ENCODE results near the gene CATSPER1. TPM values are rescaled to one million over a fixed set of nuclear protein-coding genes. Genes with fewer than 3 reads are reported as not detected.

CATSPER1 gene
- total RNA-seq, 1 experiment from 2014 or later, result 0.15 TPM

DNA sequence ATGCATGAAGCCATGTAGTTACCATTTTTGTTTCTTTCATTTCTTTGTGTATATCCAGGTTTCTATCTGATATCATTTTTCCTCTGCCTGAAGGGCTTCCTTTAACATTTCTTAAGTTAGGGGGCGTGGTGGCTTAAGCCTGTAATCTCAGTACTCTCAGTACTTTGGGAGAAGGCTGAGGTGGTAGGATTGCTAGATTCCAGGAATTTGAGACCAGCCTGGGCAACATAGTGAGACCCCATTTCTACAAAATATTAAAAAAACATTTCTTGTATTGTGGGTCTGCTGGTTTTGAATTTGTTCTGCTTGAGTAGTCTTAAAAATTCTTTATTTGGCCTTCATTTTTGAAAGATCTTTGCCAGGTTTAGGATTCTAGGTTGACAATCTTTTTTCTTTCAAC is 38.3 kb upstream of the CATSPER1 start:
- H3K9me3 ChIP-seq (ENCODE audit: control insufficient read depth, insufficient read depth, low read depth, low read length), result no peaks in the 10 kb centered on the region
- CTCF ChIA-PET, result no interaction called here
- intact Hi-C loops (cut with micrococcal nuclease; ENCODE audit: unreplicated experiment), result no loop called here
- H3K27me3 ChIP-seq (ENCODE audit: control insufficient read depth, insufficient read depth, low read length), result no peaks in the 10 kb centered on the region
- ATAC-seq, result no peak
- no peak overlapping the region for H3K27ac ChIP-seq (ENCODE audit: low read length)
- BruUV-seq (replicated peaks), result no TSS peak
- DNase-seq (ENCODE audit: low read depth, low spot score), result no peak
- peaks cover 14% of the 10 kb centered on the region for H3K4me1 ChIP-seq (ENCODE audit: control insufficient read depth, insufficient read depth, low read length)
- TF ChIP-seq, protein P1, sequence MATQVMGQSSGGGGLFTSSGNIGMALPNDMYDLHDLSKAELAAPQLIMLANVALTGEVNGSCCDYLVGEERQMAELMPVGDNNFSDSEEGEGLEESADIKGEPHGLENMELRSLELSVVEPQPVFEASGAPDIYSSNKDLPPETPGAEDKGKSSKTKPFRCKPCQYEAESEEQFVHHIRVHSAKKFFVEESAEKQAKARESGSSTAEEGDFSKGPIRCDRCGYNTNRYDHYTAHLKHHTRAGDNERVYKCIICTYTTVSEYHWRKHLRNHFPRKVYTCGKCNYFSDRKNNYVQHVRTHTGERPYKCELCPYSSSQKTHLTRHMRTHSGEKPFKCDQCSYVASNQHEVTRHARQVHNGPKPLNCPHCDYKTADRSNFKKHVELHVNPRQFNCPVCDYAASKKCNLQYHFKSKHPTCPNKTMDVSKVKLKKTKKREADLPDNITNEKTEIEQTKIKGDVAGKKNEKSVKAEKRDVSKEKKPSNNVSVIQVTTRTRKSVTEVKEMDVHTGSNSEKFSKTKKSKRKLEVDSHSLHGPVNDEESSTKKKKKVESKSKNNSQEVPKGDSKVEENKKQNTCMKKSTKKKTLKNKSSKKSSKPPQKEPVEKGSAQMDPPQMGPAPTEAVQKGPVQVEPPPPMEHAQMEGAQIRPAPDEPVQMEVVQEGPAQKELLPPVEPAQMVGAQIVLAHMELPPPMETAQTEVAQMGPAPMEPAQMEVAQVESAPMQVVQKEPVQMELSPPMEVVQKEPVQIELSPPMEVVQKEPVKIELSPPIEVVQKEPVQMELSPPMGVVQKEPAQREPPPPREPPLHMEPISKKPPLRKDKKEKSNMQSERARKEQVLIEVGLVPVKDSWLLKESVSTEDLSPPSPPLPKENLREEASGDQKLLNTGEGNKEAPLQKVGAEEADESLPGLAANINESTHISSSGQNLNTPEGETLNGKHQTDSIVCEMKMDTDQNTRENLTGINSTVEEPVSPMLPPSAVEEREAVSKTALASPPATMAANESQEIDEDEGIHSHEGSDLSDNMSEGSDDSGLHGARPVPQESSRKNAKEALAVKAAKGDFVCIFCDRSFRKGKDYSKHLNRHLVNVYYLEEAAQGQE (IDR thresholded peaks at IDR 0.05; ENCODE audit: insufficient read depth in 1 of 2, low read depth in 2 of 2, low read length in 1 of 2), result no peak
- TF ChIP-seq POLR2AphosphoS5 (IDR thresholded peaks at IDR 0.05; ENCODE audit: low read depth, low read length), result no peak
- no peak for TF ChIP-seq SIN3A (IDR thresholded peaks at IDR 0.05; ENCODE audit: borderline replicate concordance, insufficient read depth, low read depth, low read length)
- TF ChIP-seq, protein P2, sequence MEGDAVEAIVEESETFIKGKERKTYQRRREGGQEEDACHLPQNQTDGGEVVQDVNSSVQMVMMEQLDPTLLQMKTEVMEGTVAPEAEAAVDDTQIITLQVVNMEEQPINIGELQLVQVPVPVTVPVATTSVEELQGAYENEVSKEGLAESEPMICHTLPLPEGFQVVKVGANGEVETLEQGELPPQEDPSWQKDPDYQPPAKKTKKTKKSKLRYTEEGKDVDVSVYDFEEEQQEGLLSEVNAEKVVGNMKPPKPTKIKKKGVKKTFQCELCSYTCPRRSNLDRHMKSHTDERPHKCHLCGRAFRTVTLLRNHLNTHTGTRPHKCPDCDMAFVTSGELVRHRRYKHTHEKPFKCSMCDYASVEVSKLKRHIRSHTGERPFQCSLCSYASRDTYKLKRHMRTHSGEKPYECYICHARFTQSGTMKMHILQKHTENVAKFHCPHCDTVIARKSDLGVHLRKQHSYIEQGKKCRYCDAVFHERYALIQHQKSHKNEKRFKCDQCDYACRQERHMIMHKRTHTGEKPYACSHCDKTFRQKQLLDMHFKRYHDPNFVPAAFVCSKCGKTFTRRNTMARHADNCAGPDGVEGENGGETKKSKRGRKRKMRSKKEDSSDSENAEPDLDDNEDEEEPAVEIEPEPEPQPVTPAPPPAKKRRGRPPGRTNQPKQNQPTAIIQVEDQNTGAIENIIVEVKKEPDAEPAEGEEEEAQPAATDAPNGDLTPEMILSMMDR (IDR thresholded peaks at IDR 0.05), result no peak
- TF ChIP-seq TCF7L2 (IDR thresholded peaks at IDR 0.05; ENCODE audit: low read depth, low read length), result no peak
- POLR2A ChIA-PET, result no interaction called here
- H3K36me3 ChIP-seq (ENCODE audit: control insufficient read depth, insufficient read depth, low read length), result peaks cover 67% of the 10 kb centered on the region
- no peak overlapping the region for H3K4me3 ChIP-seq (ENCODE audit: low read depth in 2 of 2, low read length in 2 of 2)
- in situ Hi-C loops (cut with HindIII; ENCODE audit: low pct_unique_long_range_greater_than_20kb, low sequenced_read_pairs), result no loop called here

DNA sequence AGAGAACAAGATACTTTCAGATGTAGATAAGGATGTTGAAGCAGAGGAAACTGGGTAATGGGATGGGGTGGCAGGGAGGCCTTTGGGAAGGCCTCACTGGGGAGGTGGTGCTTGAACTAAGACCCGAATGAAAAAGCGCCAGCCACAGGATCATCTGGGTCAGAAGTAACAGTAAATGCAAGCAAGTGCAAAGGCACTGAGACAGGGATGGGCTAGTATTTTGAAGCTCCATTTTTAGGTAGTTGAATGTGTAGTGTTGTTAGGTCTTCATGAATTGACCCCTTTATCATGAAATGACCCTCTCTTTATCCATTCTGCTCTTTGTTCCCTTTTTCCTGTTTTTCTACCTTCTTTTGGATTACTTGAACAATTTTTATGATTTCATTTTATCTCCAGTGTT is 37.6 kb upstream of the CATSPER1 start:
- DNase-seq (ENCODE audit: low read depth, low spot score), result no peak

More for the DNA sequence above, 37.6 kb upstream of the CATSPER1 start:
- TF ChIP-seq POLR2AphosphoS5 (IDR thresholded peaks at IDR 0.05; ENCODE audit: low read depth, low read length) (no peak), SIN3A (IDR thresholded peaks at IDR 0.05; ENCODE audit: borderline replicate concordance, insufficient read depth, low read depth, low read length) (no peak)
- TF ChIP-seq, protein P1 (IDR thresholded peaks at IDR 0.05; ENCODE audit: insufficient read depth in 1 of 2, low read depth in 2 of 2, low read length in 1 of 2), result no peak
- in situ Hi-C loops (cut with HindIII; ENCODE audit: low pct_unique_long_range_greater_than_20kb, low sequenced_read_pairs), result no loop called here
- Histone ChIP-seq H3K4me3 (ENCODE audit: low read depth in 2 of 2, low read length in 2 of 2) (no peak overlapping the region), H3K4me1 (ENCODE audit: control insufficient read depth, insufficient read depth, low read length) (peaks cover 7% of the 10 kb centered on the region), H3K9me3 (ENCODE audit: control insufficient read depth, insufficient read depth, low read depth, low read length) (no peaks in the 10 kb centered on the region), H3K27ac (ENCODE audit: low read length) (no peak overlapping the region), H3K36me3 (ENCODE audit: control insufficient read depth, insufficient read depth, low read length) (peaks cover 73% of the 10 kb centered on the region), H3K27me3 (ENCODE audit: control insufficient read depth, insufficient read depth, low read length) (no peaks in the 10 kb centered on the region)
- no TSS peak for BruUV-seq (replicated peaks)
- intact Hi-C loops (cut with micrococcal nuclease; ENCODE audit: unreplicated experiment), result no loop called here
- ChIA-PET POLR2A (no interaction called here), CTCF (no interaction called here)
- ATAC-seq, result no peak

Measured in Panc1 (cell line).